ENCODE data around the gene MAS1L.
"Not testable (repeated sequence)": the region's sequence is repeated elsewhere in the genome, so short reads cannot be mapped to it uniquely, and the experiment has no call there.

Gene MAS1L

DNA sequence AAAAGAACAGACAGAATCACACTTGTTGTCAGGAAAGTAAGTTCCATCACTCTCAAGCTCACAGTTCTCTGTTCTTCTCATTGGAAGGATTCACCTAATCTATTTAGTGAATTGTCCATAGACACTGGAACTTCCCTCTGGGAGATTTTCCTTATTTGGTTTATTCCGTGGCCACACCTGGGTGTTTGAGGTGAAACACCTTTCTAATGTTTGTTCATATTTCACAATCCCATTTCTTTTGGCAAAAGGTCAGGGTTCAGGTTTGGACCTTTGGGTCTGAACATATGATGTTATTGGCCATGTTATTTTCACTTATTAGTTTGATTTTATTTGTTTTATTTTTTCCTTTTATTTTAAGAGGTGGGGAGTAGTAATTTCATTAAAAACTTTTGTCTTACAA is 4.0 kb downstream of the MAS1L start:
- DNase-seq (ENCODE audit: low read depth in 2 of 3, low spot score in 1 of 3): no peak

DNA sequence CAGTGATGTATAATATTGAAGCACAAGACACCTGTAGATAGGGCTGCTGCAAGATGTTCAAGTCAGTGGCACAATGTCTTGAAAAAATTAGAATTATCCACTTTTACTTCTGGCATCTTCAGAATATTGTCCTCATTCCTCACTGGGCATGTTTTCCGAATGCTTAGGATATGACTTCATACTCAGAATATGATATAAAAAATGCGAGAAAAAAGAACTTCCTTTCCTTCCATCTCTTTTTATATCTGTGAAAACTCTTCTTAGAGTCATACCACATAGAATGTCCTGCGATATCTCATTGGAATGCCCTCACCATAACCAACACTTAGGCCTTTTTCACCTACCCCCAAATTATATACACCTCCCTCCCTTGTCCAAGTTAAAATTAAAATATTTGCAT is 4.6 kb downstream of the MAS1L start:
- DNase-seq (ENCODE audit: low read depth in 2 of 3, low spot score in 1 of 3): no peak

DNA sequence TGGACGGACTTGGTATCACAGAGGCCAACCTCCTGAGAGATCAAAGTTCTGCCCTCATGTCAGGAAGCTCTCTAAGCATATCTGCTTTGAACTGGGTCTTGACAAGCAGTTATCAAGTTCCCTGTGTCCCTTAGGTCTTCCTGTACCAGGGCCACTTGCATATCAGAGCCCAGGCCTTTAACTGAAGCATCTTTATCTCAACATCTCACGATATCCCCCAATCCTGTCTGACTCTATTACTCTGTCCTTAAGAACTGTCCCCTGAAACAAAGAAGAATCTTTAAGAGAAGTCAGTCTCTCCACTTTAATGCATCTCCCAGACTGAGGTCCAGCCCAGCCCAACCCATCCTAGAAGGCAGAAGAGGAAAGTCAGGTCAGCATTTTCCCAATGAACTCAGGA is 8.2 kb downstream of the MAS1L start:
- DNase-seq (ENCODE audit: low read depth in 2 of 3, low spot score in 1 of 3): no peak

DNA sequence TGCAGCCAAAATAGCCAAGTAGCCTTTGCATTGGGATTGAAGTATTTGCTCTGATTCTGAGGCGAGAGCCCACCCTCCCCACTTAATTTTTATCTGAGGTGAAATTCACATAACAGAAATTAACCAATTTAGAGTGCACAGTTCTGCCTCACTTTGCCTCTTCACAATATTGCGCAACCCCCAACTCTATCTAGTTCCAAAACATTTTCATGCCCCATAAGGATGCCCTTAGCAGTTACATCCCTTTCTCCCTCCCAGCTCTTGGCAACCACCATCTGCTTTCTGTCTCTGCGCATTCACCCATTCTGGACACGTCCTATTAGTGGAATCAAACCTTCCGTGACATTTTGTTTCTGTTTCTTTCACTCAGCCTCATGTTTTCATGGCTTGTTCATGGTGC is 9.0 kb downstream of the MAS1L start:
- DNase-seq (ENCODE audit: low read depth in 2 of 3, low spot score in 1 of 3): no peak

DNA sequence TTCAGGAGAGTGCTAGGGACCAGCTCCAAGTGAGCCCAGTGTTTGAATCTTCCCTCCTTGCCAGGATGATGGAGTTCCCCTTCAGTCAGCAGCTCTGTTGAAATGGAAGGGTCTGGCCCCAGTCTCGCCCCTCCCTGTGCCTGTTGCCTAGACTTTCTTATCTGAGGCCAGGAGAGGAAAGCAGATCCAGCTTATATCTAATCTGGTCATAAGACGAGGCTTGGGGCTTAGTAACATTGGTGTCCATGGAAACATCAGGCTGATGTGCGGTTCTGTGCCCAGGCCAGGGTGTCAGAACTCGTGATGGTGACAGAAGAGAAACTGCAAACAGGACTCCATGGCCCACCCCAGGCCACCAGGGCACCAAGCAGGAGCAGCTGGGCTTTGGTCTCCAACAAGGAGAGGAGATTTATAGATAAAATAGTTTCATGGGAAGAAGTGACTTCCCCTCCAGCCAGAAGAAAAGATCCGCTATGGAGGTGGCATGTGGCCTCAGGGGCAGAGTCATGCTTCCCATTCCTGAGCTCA is 9.8 kb downstream of the MAS1L start:
- DNase-seq (ENCODE audit: low read depth in 2 of 3, low spot score in 1 of 3): no peak

DNA sequence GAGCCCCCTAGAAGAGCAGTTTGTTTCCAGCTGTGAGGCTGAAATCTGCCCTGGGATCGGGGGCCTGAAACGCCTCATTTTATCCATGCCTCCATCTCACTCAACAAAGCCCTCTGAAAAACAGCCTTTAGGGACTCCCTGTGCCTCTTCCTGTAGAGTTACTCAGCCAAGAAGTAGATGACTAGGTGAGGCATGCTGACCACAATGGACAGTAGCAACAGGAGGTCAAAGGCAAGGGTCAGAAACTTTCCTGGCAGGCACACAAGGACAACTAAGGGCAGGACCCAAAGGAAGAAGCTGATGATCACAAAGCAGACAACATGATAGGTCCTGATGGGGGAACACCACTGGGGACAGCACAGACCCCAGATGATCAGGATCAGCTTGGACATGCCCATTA is 12.8 kb downstream of the MAS1L start:
- no peak for DNase-seq (ENCODE audit: low read depth in 2 of 3, low spot score in 1 of 3)

DNA sequence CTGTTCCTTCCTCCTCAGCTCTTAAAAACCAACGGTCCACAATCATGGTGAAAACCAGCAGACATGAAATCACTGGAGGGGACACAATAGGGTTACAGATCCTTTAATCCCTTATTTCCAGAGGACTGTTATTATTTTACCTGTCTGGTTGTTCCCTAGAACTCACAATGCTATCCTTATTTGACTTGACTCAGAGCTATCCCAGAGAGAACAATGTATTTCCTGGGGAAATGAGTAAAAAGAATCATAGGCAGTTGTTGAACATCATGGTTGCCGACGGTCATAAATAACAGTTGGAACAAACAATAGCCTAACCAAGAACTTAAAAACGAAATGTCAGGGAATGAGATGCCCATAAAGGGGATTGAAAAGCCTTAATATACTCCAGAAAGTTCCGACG is 21.5 kb downstream of the MAS1L start:
- DNase-seq (ENCODE audit: low read depth in 2 of 3, low spot score in 1 of 3): no peak

DNA sequence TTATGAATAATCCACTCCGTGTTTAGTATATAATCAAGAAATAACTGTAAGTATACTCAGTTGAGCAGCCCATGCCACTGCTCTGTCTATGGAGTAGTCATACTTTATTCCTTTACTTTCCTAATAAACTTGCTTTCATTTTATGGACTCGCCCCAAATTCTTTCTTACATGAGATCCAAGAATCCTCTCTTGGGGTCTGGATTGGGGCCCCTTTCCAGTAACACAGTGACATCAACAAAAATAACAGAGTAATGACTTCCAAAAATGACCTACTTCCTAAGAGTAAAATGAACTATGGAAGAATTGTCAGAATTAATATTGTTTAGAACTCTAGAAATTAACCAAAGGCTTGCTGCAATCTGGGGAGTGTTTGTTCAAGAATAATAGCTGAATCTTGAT is 22.0 kb downstream of the MAS1L start:
- no peak for DNase-seq (ENCODE audit: low read depth in 2 of 3, low spot score in 1 of 3)

DNA sequence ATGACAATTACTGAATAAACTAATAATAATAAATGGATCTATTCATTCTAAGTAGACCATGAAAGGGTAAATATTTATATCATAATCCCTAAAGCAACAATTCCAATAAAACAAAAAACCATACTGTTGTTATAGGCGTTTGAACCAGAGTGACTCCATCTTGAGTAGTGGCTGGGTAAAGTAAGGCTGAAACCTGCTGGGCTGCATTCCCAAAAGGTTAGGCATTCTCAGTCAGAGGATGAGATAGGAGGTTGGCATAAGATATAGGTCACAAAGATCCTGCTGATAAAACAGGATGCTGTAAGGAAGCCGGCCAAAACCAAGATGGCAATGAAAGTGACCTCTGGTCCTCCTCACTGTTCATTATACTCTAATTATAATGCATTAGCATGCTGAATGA is 22.5 kb downstream of the MAS1L start:
- no peak for DNase-seq (ENCODE audit: low read depth in 2 of 3, low spot score in 1 of 3)

DNA sequence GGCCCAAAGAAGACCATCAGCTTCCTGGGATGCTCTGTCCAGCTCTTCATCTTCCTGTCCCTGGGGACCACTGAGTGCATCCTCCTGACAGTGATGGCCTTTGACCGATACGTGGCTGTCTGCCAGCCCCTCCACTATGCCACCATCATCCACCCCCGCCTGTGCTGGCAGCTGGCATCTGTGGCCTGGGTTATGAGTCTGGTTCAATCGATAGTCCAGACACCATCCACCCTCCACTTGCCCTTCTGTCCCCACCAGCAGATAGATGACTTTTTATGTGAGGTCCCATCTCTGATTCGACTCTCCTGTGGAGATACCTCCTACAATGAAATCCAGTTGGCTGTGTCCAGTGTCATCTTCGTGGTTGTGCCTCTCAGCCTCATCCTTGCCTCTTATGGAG is 25.7 kb downstream of the MAS1L start:
- no peak for DNase-seq (ENCODE audit: low read depth in 2 of 3, low spot score in 1 of 3)

DNA sequence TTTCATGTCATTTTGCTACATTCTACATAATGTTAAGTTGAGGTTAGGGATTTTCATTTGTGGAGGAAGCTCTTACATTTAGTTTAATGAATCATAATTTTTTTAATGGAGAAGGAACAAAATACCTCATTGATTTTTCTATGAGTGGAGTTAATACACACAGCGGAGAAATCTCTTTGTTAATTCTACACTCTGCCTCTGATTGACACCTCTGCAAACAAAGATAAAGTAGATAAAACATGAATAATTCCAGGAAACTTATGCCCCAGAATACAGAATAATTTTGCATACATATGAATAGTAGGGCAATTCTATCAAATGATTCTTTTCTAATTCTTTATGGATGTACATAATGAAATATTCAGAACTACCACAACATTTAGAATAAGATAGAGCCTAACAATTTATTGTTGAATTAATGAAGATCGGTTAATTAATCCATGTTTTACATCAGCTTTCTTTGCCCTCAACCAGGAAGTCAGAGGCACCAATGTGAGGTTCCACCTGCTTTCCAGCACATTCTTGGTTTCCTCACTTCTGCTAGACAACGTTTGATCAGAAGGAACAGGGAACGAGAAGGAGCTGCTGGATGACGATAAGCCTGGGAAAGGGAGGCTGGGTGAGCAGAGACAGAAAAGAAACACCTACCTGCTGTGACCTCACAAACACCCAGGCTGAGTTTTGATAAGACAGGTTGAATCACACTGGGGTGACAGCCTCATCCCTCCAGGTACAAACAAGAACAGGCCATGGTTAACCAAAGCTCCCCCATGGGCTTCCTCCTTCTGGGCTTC is 26.5 kb downstream of the MAS1L start:
- DNase-seq (ENCODE audit: low read depth in 2 of 3, low spot score in 1 of 3): no peak

DNA sequence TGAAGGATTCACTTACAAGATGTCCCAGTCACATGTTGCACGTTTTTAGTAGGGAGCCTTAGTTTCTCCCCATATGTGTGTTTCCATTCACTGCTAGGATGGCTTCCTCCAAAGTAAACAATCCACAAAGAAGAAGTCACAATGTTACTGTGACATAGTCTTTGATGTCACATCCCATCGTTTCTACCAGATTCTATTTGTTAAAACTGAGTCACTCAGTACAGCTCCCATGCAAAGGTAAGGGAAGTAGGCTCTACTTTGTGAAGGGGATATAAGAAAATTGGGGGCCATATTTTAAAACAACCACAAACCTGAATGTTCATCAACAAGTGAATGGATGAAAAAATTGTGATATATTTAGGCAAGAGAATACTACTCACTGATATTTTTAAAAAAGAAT is 30.8 kb downstream of the MAS1L start, which contains the start of the genes OR11A1 and OR2H1:
Gene OR11A1 (minus strand): TSS at position 101 of the 400 bp plus-strand sequence. CDS start 29,430 bp downstream, outside the sequence.
Gene OR2H1 (plus strand): TSS at position 185 of the 400 bp plus-strand sequence. CDS start 4,615 bp downstream, outside the sequence.
- DNase-seq (ENCODE audit: low read depth in 2 of 3, low spot score in 1 of 3): no peak

DNA sequence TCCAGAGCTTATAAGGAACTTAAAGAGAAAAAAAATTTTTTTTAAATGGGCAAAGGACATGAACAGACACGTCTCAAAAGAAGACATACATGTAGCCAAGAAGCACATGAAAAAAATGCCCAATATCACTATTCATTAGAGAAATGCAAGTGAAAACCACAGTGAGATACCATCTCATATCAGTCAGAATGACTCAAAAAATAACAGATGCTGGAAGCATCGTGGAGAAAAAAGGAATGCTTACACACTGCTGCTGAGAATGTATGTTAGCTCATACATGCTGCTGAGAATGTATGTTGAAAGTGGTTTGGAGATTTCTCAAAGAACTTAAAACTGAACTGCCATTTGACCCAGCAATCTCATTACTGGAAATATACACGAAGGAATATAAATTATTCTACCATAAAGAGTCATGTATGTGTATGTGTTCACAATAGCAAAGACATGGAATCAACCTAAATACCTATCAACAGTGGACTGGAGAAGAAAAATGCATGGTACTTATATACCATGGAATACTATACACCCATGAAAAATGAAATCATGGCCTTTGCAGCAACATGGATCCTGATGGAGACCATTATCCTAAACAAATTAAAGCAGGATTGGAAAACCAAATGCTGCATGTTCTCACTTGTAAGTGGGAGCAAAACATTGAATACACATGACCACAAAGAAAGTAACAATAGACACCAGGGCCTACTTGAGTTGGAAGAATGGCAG is 36.1 kb downstream of the MAS1L start:
- DNase-seq (ENCODE audit: low read depth in 2 of 3, low spot score in 1 of 3): no peak

DNA sequence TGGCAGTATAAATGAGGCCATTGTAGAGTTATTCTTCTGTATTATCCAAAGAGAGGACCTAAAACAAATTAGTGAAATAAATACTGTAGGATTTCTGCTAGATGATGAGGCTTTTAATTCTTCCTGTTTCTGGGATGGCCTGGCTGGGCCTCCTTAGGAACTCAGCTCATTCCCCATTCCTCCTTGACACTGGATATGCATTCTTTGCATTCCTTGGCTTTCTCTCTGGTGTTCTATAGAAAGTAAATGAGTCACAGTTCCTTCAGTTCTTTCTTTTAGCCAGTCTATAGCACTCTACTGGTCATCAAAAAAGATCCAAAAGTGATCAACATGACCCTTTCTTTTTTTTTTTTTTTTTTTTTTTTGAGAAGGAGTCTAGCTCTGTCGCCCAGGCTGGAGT is 40.1 kb downstream of the MAS1L start:
- DNase-seq (ENCODE audit: low read depth in 2 of 3, low spot score in 1 of 3): no peak

DNA sequence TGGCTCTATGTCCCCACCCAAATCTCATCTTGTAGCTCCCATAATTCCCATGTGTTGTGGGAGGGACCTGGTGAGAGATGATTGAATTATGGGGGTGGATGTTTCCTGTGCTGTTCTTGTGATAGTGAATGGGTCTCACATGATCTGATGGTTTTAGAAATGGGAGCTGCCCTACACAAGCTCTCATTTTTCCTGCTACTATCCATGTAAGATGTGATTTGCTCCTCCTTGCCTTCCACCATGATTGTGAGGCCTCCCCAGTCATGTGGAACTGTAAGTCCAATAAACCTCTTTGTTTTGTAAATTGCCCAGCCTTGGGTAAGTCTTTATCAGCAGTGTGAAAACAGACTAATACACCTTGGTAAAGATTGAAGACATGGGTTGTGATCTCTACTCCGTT is 43.7 kb downstream of the MAS1L start:
- DNase-seq (ENCODE audit: low read depth in 2 of 3, low spot score in 1 of 3): not testable (repeated sequence)

DNA sequence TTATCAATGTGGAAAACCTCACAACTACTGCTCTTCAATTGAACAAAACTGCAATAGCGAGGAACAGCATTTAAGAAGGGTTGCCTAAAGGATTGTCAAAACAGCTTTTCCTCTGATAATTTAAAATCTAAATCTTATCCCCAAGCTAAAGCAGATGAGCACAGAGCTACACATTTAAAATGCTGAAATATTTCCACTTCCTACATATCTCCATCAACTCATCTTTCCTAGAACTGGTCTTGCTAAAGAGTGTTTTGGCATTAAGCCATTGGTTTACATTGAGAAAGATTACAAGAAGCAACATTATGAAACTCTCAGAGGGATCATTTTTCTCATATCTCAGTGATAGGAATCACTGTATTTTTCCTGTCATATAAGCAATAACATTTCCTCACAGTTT is 45.0 kb downstream of the MAS1L start:
- DNase-seq (ENCODE audit: low read depth in 2 of 3, low spot score in 1 of 3): no peak

DNA sequence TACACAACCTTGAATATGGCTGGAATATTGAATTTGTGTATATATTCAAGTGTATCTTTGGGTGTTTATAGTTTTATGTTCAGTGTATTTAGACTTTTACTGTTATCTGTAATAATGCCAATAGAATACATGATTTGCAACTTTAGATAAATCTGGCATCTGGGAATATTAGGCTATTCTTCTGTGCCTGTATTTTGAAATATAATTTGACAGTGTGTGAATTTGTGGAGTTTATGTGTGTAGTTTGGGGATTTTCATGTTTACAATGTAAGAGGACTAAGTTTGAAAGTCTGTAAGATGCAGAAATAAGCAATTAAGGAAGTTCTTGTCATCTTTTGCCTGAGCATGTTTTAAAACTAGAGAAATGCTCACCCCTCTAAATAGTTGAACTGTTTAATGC is 48.8 kb downstream of the MAS1L start, which contains the start of gene OR10C1:
Gene OR10C1 (plus strand): TSS at position 301 of the 400 bp plus-strand sequence. CDS start 710 bp downstream, outside the sequence.
- no peak for DNase-seq (ENCODE audit: low read depth in 2 of 3, low spot score in 1 of 3)

DNA sequence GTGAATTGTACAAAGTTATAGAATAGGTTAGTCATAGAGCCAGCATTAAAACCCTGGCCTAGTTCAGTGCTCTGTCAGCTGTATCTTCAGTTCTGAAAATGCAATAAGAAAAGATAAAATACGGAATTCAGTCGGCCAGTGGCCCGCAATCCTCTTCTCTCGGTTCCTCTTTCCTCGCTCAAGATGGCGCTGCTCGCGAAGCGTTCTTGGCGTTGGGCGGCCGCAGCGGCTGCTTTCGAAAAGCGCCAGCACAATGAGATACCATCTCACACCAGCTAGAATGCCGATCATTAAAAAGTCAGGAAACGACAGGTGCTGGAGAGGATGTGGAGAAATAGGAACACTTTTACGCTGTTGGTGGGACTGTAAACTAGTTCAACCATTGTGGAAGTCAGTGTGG is 51.0 kb downstream of the MAS1L start:
- not testable (repeated sequence) for DNase-seq (ENCODE audit: low read depth in 2 of 3, low spot score in 1 of 3)
